NT2/D1 (cell line): Measurements from ENCODE around the gene CNGA2.

Experiments
- SUZ12 ChIP-seq: IDR thresholded peaks from 2 replicates; pipeline ENCODE4 v1.6.1; 2011; ENCODE audit not compliant: insufficient read length, insufficient read depth; ENCODE audit errors: extremely low read depth
- YY1 ChIP-seq: IDR thresholded peaks from 2 replicates; pipeline ENCODE4 v1.6.1; 2011; ENCODE audit not compliant: insufficient read length, insufficient read depth
- ZNF274 ChIP-seq: IDR thresholded peaks from 2 replicates; pipeline ENCODE4 v1.6.1; 2011; ENCODE audit warnings: mild to moderate bottlenecking, low read depth, low read length

GRCh38 chrX:151752847-151753246, 18.3 kb downstream of the CNGA2 start:
- TF ChIP-seq SUZ12: no peak
- no peak for TF ChIP-seq YY1
- TF ChIP-seq ZNF274: no peak
